NCI-H2196 treated with DMSO at 0.1 percent for 48 hours (cell line): Measurements from ENCODE around the gene IREB2.
"Not testable (repeated sequence)": the region's sequence is repeated elsewhere in the genome, so short reads cannot be mapped to it uniquely, and the experiment has no call there.

Experiments used
- DNase-seq: peaks from one replicate; lab custom pipeline; 2025; ENCODE audit not compliant: unreplicated experiment; lab: John Stamatoyannopoulos, UW

IREB2 gene

GRCh38 chr15:78437762-78438618 is at the start of gene IREB2:
Gene IREB2, plus strand, starts transcription at chr15:78438216. Its CDS starts 122 bp downstream, at chr15:78438338.
- peak; percentile 86 for DNase-seq

- no peak for DNase-seq
Observed at GRCh38 chr15:78388865-78389264, 49.2 kb upstream of the IREB2 start.

GRCh38 chr15:78389322-78389721 is 48.7 kb upstream of the IREB2 start:
- no peak for DNase-seq

GRCh38 chr15:78389738-78390137 is 48.3 kb upstream of the IREB2 start:
- no peak for DNase-seq

- DNase-seq = no peak
Observed at GRCh38 chr15:78390242-78390641, 47.8 kb upstream of the IREB2 start.

GRCh38 chr15:78390826-78391225 is 47.2 kb upstream of the IREB2 start:
- DNase-seq = no peak

GRCh38 chr15:78391781-78392180 is 46.2 kb upstream of the IREB2 start:
- DNase-seq = no peak

- DNase-seq = peak; percentile 72
Observed at GRCh38 chr15:78392430-78392829, 45.6 kb upstream of the IREB2 start.

- DNase-seq = no peak
Observed at GRCh38 chr15:78393137-78393536, 44.9 kb upstream of the IREB2 start.

GRCh38 chr15:78394026-78394425 is 44.0 kb upstream of the IREB2 start:
- DNase-seq = no peak

GRCh38 chr15:78394981-78395616 is 42.9 kb upstream of the IREB2 start:
- DNase-seq = no peak

GRCh38 chr15:78396186-78396814 is 41.7 kb upstream of the IREB2 start:
- no peak for DNase-seq

- no peak for DNase-seq
Observed at GRCh38 chr15:78396976-78397375, 41.0 kb upstream of the IREB2 start.

GRCh38 chr15:78397382-78397781 is 40.6 kb upstream of the IREB2 start:
- no peak for DNase-seq

GRCh38 chr15:78398076-78398825 is 39.8 kb upstream of the IREB2 start:
- DNase-seq = no peak

- DNase-seq = no peak
Observed at GRCh38 chr15:78399091-78399490, 38.9 kb upstream of the IREB2 start.

- DNase-seq = no peak
Observed at GRCh38 chr15:78402061-78402610, 35.9 kb upstream of the IREB2 start.

GRCh38 chr15:78404125-78404524 is 33.9 kb upstream of the IREB2 start:
- DNase-seq = no peak

- DNase-seq = not testable (repeated sequence)
Observed at GRCh38 chr15:78404796-78405195, 33.2 kb upstream of the IREB2 start.

- DNase-seq = no peak
Observed at GRCh38 chr15:78405336-78405924, 32.6 kb upstream of the IREB2 start.
